A549 treated with AZD2906 at 1 μM for 4 hours (cell line): Measurements from ENCODE around the gene NREP. TPM values are rescaled to one million over a fixed set of nuclear protein-coding genes. Genes with fewer than 3 reads are reported as not detected.

Experiments used
- total RNA-seq: library from RNA; stranded (reverse); fragments of 200-300 nt; extraction: Qiagen RNA extraction; gene quantifications from 5 replicates; pipeline ENCODE4 v1.2.3, GENCODE V29; 2022

NREP gene, protein sequence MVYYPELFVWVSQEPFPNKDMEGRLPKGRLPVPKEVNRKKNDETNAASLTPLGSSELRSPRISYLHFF
- 1.9 to 3.9 TPM (median 3.8 TPM) in 5 replicates for total RNA-seq

GRCh38 chr5:111756581-111757354, at the start of gene NREP:
NREP (minus strand) TSS chr5:111757194; CDS start chr5:111755772, 1,422 bp downstream.

Other genes with a start within 250 kb of the NREP start
- 3.4 to 5.9 TPM (median 4.2 TPM) in 5 replicates for gene STARD4, start 244.7 kb downstream of the NREP start, total RNA-seq